Measurements from ENCODE around the gene AQP10.

DNA sequence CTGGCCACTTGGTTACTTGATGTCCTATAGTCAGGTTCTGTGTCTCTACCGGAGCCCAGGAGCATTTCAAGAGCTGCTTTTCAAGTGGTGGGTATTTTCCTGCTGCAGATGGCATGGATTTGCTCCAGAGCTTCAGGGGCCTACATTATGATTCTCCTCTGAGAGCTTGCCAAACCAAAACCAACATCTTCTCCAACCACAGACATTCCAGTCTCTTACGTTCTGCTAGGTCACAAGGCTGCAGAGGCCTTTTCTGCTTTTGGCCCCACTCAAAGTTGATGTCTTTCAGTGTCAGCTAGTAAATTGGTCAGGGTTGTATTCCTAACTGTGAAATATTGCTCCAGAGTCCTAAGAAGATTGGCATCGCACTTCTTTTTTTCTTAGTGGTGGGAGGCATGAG, 14.7 kb upstream of the AQP10 start:
- TF ChIP-seq POLR2AphosphoS5 (IDR thresholded peaks at IDR 0.05; ENCODE audit: borderline replicate concordance, low read depth, low read length) (no peak), EZH2 (IDR thresholded peaks at IDR 0.05) (no peak), FOXP2 (optimal IDR thresholded peaks at IDR 0.05; ENCODE audit: control extremely low read depth, extremely low read length, insufficient read depth) (no peak)

All from SK-N-MC (cell line).